GM12878 (cell line): ENCODE measurements around the gene C3. TPM values are rescaled to one million over a fixed set of nuclear protein-coding genes. Genes with fewer than 3 reads are reported as not detected.

Source experiments
- ATAC-seq: fragments of 200-7000 bp; cut with Tn5 transposase; 3 replicates; pipeline ENCODE4 v1.9.1; 2020; ENCODE audit warnings: mild to moderate bottlenecking, moderate library complexity
- BruUV-seq: library from RNA; stranded (reverse); fragments of 400-500 nt; replicated peaks from 2 replicates; lab custom pipeline; 2021; lab: Mats Ljungman, UMichigan
- CTCF ChIA-PET: fragments of 300-600 bp; sonication (Branson Sonifier 250); formaldehyde crosslinking; extraction: SDS; loops from one replicate; lab custom pipeline; 2021; ENCODE audit warnings: inconsistent platforms; lab: Yijun Ruan, JAX
- POLR2A ChIA-PET: fragments of 350-600 bp; formaldehyde crosslinking; extraction: SDS; loops from one replicate; lab custom pipeline; 2021; ENCODE audit warnings: inconsistent platforms; lab: Charles Lee
- RAD21 ChIA-PET: fragments of 300-600 bp; sonication (Branson Sonifier 250); formaldehyde crosslinking; loops from one replicate; lab custom pipeline; 2023; ENCODE audit warnings: antibody characterized with exemption; ENCODE audit not compliant: unreplicated experiment; lab: Charles Lee
- SMC1A ChIA-PET: fragments of 300-600 bp; sonication (Branson Sonifier 250); formaldehyde crosslinking; loops from one replicate; lab custom pipeline; 2023; ENCODE audit not compliant: unreplicated experiment, uncharacterized antibody; lab: Charles Lee
- DNase-seq: peaks from one replicate; pipeline ENCODE4 v3.0.0-alpha.2; 2011; ENCODE audit warnings: low read depth, low spot score
- FAIRE-seq: peaks from 3 replicates; lab custom pipeline; 2011; peaks lifted over from hg19 to GRCh38; lab: Jason Lieb, UNC
- H2AFZ ChIP-seq: 2 replicates; pipeline ENCODE4 v1.6.0; 2011; ENCODE audit warnings: low read depth, low read length, control low read depth; ENCODE audit not compliant: control insufficient read depth
- H3K27ac ChIP-seq: 2 replicates; pipeline ENCODE4 v1.5.1; 2011; ENCODE audit warnings: control low read depth; ENCODE audit not compliant: control insufficient read depth, insufficient read depth
- H3K27me3 ChIP-seq, 2 experiments: replicated peaks in 1 of 2; 2 replicates each; pipeline versions ENCODE4 v1.6.0 to v1.6.1; 2011; ENCODE audit warnings: low read length in 1 of 2; ENCODE audit not compliant: control insufficient read depth in 2 of 2, insufficient read depth in 2 of 2
- H3K36me3 ChIP-seq, 2 experiments: 2 replicates each; pipeline ENCODE4 v1.5.1; 2011; ENCODE audit warnings: low read length in 1 of 2; ENCODE audit not compliant: control insufficient read depth in 2 of 2, insufficient read depth in 2 of 2
- H3K4me1 ChIP-seq: 2 replicates; pipeline ENCODE4 v1.6.1; 2011; ENCODE audit warnings: mild to moderate bottlenecking, low read length, moderate library complexity, mixed read lengths; ENCODE audit not compliant: control insufficient read depth, insufficient read depth
- H3K4me2 ChIP-seq: 2 replicates; pipeline ENCODE4 v1.6.0; 2011; ENCODE audit warnings: control low read depth; ENCODE audit not compliant: control insufficient read depth, insufficient read depth
- H3K4me3 ChIP-seq: fragments of 200-600 bp; sonication (generic); 2 replicates; pipeline ENCODE4 v1.5.1; 2016
- H3K79me2 ChIP-seq: 2 replicates; pipeline ENCODE4 v1.6.0; 2011; ENCODE audit warnings: low read length; ENCODE audit not compliant: control insufficient read depth, insufficient read depth
- H3K9ac ChIP-seq: 2 replicates; pipeline ENCODE4 v1.8.0; 2011; ENCODE audit warnings: low read length, control low read depth, mixed read lengths; ENCODE audit not compliant: control insufficient read depth, insufficient read depth
- H3K9me3 ChIP-seq: replicated peaks from 3 replicates; pipeline ENCODE4 v1.5.1; 2011; ENCODE audit warnings: mild to moderate bottlenecking, low read length; ENCODE audit not compliant: control insufficient read depth, insufficient read depth
- H4K20me1 ChIP-seq: 2 replicates; pipeline ENCODE4 v1.6.0; 2011; ENCODE audit not compliant: control insufficient read depth, insufficient read depth
- CBX3 ChIP-seq: fragments of 200-600 bp; sonication (generic); IDR thresholded peaks from 2 replicates; pipeline ENCODE4 v1.6.1; 2016; ENCODE audit warnings: low read depth, borderline replicate concordance
- CHD1 ChIP-seq: IDR thresholded peaks from 2 replicates; pipeline ENCODE4 v1.6.1; 2012; ENCODE audit warnings: low read depth, low read length, improper control_type of control experiment
- DPF2 ChIP-seq: fragments of 450-650 bp; IDR thresholded peaks from 2 replicates; pipeline ENCODE4 v1.6.1; 2017; ENCODE audit warnings: mild to moderate bottlenecking
- EGR1 ChIP-seq, 2 experiments: IDR thresholded peaks; 1 replicate in 1 of 2; 2 replicates in 1 of 2; pipeline ENCODE4 v1.6.1; 2011 to 2012; ENCODE audit warnings: low read depth in 2 of 2, low read length in 2 of 2, borderline replicate concordance in 1 of 2, mild to moderate bottlenecking in 1 of 2, moderate library complexity in 1 of 2
- IKZF2 ChIP-seq, 2 experiments: fragments of 450-650 bp; IDR thresholded peaks; 2 replicates each; pipeline ENCODE4 v1.6.1; 2017; ENCODE audit warnings: mild to moderate bottlenecking in 2 of 2, moderate library complexity in 2 of 2
- MTA2 ChIP-seq: fragments of 450-650 bp; IDR thresholded peaks from 2 replicates; pipeline ENCODE4 v1.6.1; 2016; ENCODE audit warnings: low read depth, mild to moderate bottlenecking, moderate library complexity
- MYB ChIP-seq: fragments of 150-350 bp; IDR thresholded peaks from 2 replicates; pipeline ENCODE4 v1.6.1; 2014; ENCODE audit warnings: mild to moderate bottlenecking, low read depth, low read length, borderline replicate concordance
- RB1 ChIP-seq: fragments of 450-650 bp; formaldehyde crosslinking; IDR thresholded peaks from 2 replicates; pipeline ENCODE4 v1.6.1; 2017; ENCODE audit warnings: mild to moderate bottlenecking, borderline replicate concordance
- ZNF207 ChIP-seq: fragments of 450-650 bp; IDR thresholded peaks from 2 replicates; pipeline ENCODE4 v1.6.1; 2014; ENCODE audit warnings: antibody characterized with exemption, mild to moderate bottlenecking, borderline replicate concordance
- ZNF384 ChIP-seq: IDR thresholded peaks from 2 replicates; pipeline ENCODE4 v1.6.1; 2012; ENCODE audit warnings: low read depth, mild to moderate bottlenecking, low read length, improper control_type of control experiment, borderline replicate concordance
- WGBS: methylation state at CpG from one replicate; pipeline ENCODE4 v1.1.6; 2016; ENCODE audit warnings: low lambda C conversion rate; ENCODE audit not compliant: insufficient replicate concordance, insufficient coverage; ENCODE audit errors: missing lambda C conversion rate; 5-methylcytosine and 5-hydroxymethylcytosine counted together
- in situ Hi-C: fragments of 300-500 bp; cut with MboI; formaldehyde crosslinking; loops from 9 replicates; pipeline ENCODE4 v1.14.3; 2018; ENCODE audit warnings: mixed read lengths
- intact Hi-C: fragments of 100-400 bp; cut with micrococcal nuclease; formaldehyde crosslinking; loops from one replicate; pipeline ENCODE4 v1.14.2; 2022; ENCODE audit not compliant: unreplicated experiment
- polyA plus RNA-seq, 11 experiments: library from polyadenylated mRNA; depleted of rRNA in 4 of 11; unstranded in 6 of 11; stranded (reverse) in 5 of 11; fragments of >200 nt; fragmentation: Nextera tagmentation in 4 of 11; fragmentation: Illumina TruSeq in 1 of 11; extraction: Ambion mirVana in 4 of 11; extraction: Trizol in 1 of 11; gene quantifications; 1 replicate in 1 of 11; 2 replicates in 10 of 11; pipeline versions ENCODE4 v1.2.1 to v1.2.3, GENCODE V29; 2011 to 2016; ENCODE audit warnings: inconsistent platforms in 2 of 11, missing spikeins in 2 of 11, low read depth in 1 of 11
- total RNA-seq, 4 experiments: library from RNA; depleted of rRNA in 3 of 4; stranded (reverse); fragments of >200 nt in 3 of 4; fragmentation: Illumina TruSeq in 1 of 4; extraction: Trizol in 1 of 4; gene quantifications; 2 replicates each; pipeline versions ENCODE4 v1.2.1 to v1.2.3, GENCODE V29; 2013 to 2021
- TF ChIP-seq, protein P1 (sequence below): fragments of 450-650 bp; formaldehyde crosslinking; IDR thresholded peaks from 2 replicates; pipeline ENCODE4 v1.5.0; 2022; ENCODE audit warnings: mild to moderate bottlenecking, missing genetic modification characterization
- TF ChIP-seq, protein P2 (sequence below): IDR thresholded peaks from 2 replicates; pipeline ENCODE4 v1.6.1; 2011; ENCODE audit warnings: low read depth, low read length, improper control_type of control experiment, borderline replicate concordance

Gene C3
- total and polyA plus RNA-seq, 10 of the 15 experiments (the other 5 are each of a cell fraction or from before 2014, with no cell fraction given), result 0.20 to 6.7 (median 0.72) TPM

DNA sequence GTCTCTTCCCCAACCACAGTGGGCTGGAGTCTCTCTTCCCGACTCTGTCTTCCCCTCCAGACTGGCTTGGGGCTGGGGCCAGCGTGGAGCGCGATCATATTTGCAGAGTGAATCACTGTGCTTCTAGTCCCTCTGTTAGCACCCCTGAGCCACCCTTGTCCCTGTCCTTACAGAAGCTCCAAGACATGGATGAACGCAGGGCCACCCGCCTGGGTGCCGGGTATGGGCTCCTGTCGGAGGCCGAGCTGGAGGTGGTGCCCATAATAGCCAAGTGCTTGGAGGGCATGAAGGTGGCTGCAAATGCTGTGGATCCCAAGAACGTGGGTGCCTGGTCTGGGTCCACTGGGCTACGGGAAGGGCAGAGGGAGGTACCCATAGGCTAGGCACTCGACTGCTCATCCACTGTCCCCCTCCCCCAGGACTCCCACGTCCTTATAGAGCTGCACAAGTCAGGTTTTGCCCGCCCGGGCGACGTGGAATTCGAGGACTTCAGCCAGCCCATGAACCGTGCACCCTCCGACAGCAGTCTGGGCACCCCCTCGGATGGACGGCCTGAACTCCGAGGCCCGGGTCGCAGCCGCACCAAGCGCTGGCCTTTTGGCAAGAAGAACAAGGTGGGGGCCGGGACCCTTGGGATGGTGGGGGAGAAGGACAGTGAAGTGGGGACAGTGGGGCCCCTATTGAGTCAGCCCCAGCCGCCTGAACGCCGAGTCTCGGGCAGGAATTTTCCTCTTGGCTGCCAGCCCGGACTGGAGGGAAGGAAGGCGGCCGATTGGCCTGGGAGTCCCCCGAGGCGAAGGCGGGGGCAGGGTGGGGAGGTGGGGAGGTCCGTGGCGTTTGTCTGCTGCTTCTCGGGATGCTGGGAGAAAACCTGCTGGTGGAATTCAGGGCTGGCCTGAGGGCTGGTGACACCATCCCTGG is 24.2 kb upstream of the C3 start:
- Histone ChIP-seq H4K20me1 (no peaks in the 10 kb centered on the region), H3K4me3 (no peak overlapping the region), H3K9ac (no peak overlapping the region), H3K27me3 (no peaks in the 10 kb centered on the region), H3K4me2 (no peak overlapping the region), H2AFZ (no peak overlapping the region), H3K9me3 (no peaks in the 10 kb centered on the region), H3K36me3 (peaks cover 14 to 15% of the 10 kb centered on the region in 2 experiments), H3K79me2 (peaks cover 22% of the 10 kb centered on the region), H3K4me1 (peaks cover 5% of the 10 kb centered on the region; the same call in 1 of the 2 replicates), H3K27ac (no peak overlapping the region)
- ChIA-PET POLR2A (interaction anchor here (0.9 kb wide), 1 partner anchor 55 kb away, joined by 4 read pairs; no protein-coding TSS in a partner anchor), SMC1A (interaction anchor here (1.0 kb wide), 1 partner anchor 234 kb away, joined by 3 read pairs; no protein-coding TSS in a partner anchor), RAD21 (interaction anchor here (1.6 kb wide), 1 partner anchor 28 kb away, joined by 4 read pairs; the partner anchor contains the start of gene VAV1), CTCF (interaction anchor here (1.3 kb wide), 1 partner anchor 12 kb away, joined by 3 read pairs; no protein-coding TSS in a partner anchor)
- no TSS peak for BruUV-seq
- WGBS, result 91% methylated on average over 35 of the region's 41 CpGs
- DNase-seq (no peak), ATAC-seq (no peak), FAIRE-seq (no peak)
- in situ Hi-C loops, result no loop called here
- no peak for TF ChIP-seq ZNF207
- TF ChIP-seq, protein P1, sequence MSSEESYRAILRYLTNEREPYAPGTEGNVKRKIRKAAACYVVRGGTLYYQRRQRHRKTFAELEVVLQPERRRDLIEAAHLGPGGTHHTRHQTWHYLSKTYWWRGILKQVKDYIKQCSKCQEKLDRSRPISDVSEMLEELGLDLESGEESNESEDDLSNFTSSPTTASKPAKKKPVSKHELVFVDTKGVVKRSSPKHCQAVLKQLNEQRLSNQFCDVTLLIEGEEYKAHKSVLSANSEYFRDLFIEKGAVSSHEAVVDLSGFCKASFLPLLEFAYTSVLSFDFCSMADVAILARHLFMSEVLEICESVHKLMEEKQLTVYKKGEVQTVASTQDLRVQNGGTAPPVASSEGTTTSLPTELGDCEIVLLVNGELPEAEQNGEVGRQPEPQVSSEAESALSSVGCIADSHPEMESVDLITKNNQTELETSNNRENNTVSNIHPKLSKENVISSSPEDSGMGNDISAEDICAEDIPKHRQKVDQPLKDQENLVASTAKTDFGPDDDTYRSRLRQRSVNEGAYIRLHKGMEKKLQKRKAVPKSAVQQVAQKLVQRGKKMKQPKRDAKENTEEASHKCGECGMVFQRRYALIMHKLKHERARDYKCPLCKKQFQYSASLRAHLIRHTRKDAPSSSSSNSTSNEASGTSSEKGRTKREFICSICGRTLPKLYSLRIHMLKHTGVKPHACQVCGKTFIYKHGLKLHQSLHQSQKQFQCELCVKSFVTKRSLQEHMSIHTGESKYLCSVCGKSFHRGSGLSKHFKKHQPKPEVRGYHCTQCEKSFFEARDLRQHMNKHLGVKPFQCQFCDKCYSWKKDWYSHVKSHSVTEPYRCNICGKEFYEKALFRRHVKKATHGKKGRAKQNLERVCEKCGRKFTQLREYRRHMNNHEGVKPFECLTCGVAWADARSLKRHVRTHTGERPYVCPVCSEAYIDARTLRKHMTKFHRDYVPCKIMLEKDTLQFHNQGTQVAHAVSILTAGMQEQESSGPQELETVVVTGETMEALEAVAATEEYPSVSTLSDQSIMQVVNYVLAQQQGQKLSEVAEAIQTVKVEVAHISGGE (CRISPR knock-in tag), result no peak
- TF ChIP-seq MYB, result no peak
- no peak for TF ChIP-seq EGR1 (IDR thresholded peaks at IDR 0.05; ENCODE audit: borderline replicate concordance in 1 of 2, low read depth in 2 of 2, low read length in 2 of 2)
- TF ChIP-seq RB1, result no peak
- TF ChIP-seq MTA2, result no peak
- no peak for TF ChIP-seq CHD1
- TF ChIP-seq, protein P2, sequence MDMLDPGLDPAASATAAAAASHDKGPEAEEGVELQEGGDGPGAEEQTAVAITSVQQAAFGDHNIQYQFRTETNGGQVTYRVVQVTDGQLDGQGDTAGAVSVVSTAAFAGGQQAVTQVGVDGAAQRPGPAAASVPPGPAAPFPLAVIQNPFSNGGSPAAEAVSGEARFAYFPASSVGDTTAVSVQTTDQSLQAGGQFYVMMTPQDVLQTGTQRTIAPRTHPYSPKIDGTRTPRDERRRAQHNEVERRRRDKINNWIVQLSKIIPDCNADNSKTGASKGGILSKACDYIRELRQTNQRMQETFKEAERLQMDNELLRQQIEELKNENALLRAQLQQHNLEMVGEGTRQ, result no peak
- no peak for TF ChIP-seq CBX3
- no peak for TF ChIP-seq DPF2
- no peak for TF ChIP-seq IKZF2 (IDR thresholded peaks at IDR 0.05)
- TF ChIP-seq ZNF384, result no peak
- intact Hi-C loops, result no loop called here
